Lung (tissue), 12 donors: ENCODE measurements around the gene PRPSAP1. TPM values are rescaled to one million over a fixed set of nuclear protein-coding genes. Genes with fewer than 3 reads are reported as not detected.

ENCODE experiments used
- ATAC-seq: fragments of 200-7000 bp; cut with Tn5 transposase; one replicate; pipeline ENCODE4 v1.9.1; 2020; ENCODE audit warnings: moderate number of reproducible peaks; ENCODE audit not compliant: insufficient read depth, low FRiP score
- DNase-seq, 3 donors: peaks; one replicate each; pipeline ENCODE4 v3.0.0-alpha.2; 2013 to 2017
- H3K27ac ChIP-seq, 2 donors: one replicate each; pipeline ENCODE4 v1.5.1; 2013; ENCODE audit warnings: mild to moderate bottlenecking in 2 of 2, moderate library complexity in 2 of 2, control low read depth in 1 of 2, inconsistent platforms in 1 of 2, low read depth in 1 of 2, low read length in 1 of 2
- H3K27me3 ChIP-seq, 3 donors: one replicate each; pipeline ENCODE4 v1.5.1; 2013; ENCODE audit warnings: low read length in 2 of 3; ENCODE audit not compliant: control insufficient read depth in 3 of 3, insufficient read depth in 3 of 3
- H3K36me3 ChIP-seq, 4 donors: one replicate each; pipeline ENCODE4 v1.5.1; 2013; ENCODE audit warnings: low read length in 4 of 4, mild to moderate bottlenecking in 1 of 4, moderate library complexity in 1 of 4; ENCODE audit not compliant: control insufficient read depth in 4 of 4, insufficient read depth in 4 of 4
- H3K4me1 ChIP-seq, 5 donors: one replicate each; pipeline ENCODE4 v1.5.1; 2013; ENCODE audit warnings: low read length in 5 of 5, mild to moderate bottlenecking in 2 of 5, moderate library complexity in 1 of 5; ENCODE audit not compliant: control insufficient read depth in 5 of 5, insufficient read depth in 5 of 5
- H3K4me3 ChIP-seq: one replicate; pipeline ENCODE4 v1.5.1; 2013; ENCODE audit warnings: mild to moderate bottlenecking, control low read depth, moderate library complexity
- H3K9ac ChIP-seq, 2 donors: one replicate each; pipeline ENCODE4 v1.5.1; 2013; ENCODE audit warnings: low read length in 2 of 2, control low read depth in 1 of 2; ENCODE audit not compliant: insufficient read depth in 1 of 2
- H3K9me3 ChIP-seq, 4 donors: one replicate each; pipeline ENCODE4 v1.5.1; 2013; ENCODE audit warnings: low read length in 3 of 4, mild to moderate bottlenecking in 1 of 4, moderate library complexity in 1 of 4; ENCODE audit not compliant: control insufficient read depth in 4 of 4, insufficient read depth in 3 of 4
- CTCF ChIP-seq: IDR thresholded peaks from 2 replicates; pipeline ENCODE4 v1.5.1; 2012; ENCODE audit warnings: mild to moderate bottlenecking; ENCODE audit errors: control extremely low read depth, extremely low read depth
- WGBS, 2 donors: extraction: QIAGEN DNeasy Blood & Tissue Kit; methylation state at CpG; one replicate each; pipeline ENCODE4 v1.1.7; 2013; 5-methylcytosine and 5-hydroxymethylcytosine counted together
- polyA plus RNA-seq, 2 donors: library from polyadenylated mRNA; stranded (reverse); fragments of 200-250 nt; gene quantifications; one replicate each; pipeline ENCODE4 v1.2.1, GENCODE V29; 2013
- total RNA-seq, 2 donors: library from RNA; depleted of rRNA in 1 of 2; stranded (reverse); fragments of >200 nt in 1 of 2; gene quantifications; one replicate each; pipeline ENCODE4 v1.2.1, GENCODE V29; 2014 to 2021
- donor health status: control.
- donor health status: control.
- donor health status: Bipolar disorder and iron deficiency.
- donor health status: healthy.
- donor health status: DM: yes; HTN: yes; CAD: no.

Gene PRPSAP1
- total and polyA plus RNA-seq, 4 donors: 29.8 to 74.7 (median 34.6) TPM

- Histone ChIP-seq H3K4me1 (peaks cover 0 to 12% (median 0%) of the 10 kb centered on the region in 5 donors), H3K27me3 (no peaks in the 10 kb centered on the region), H3K36me3 (no peaks in the 10 kb centered on the region), H3K4me3 (no peak overlapping the region), H3K9me3 (no peaks in the 10 kb centered on the region), H3K27ac (peak overlapping the region in 1 of 2 donors; percentile 18), H3K9ac (no peak overlapping the region)
- ATAC-seq: no peak
- TF ChIP-seq CTCF: no peak
- DNase-seq: peak in 1 of 3 donors; percentile 28
- WGBS, 2 donors: 68 to 77% methylated on average over 8 of the region's 8 CpGs
These were observed 22.8 kb upstream of the PRPSAP1 start for GRCh38 chr17:76376318-76377133.

GRCh38 chr17:76371656-76372628, 18.2 kb upstream of the PRPSAP1 start:
- DNase-seq: peak in 1 of 3 donors; percentile 24
- Histone ChIP-seq H3K9ac (no peak overlapping the region), H3K36me3 (no peaks in the 10 kb centered on the region), H3K27ac (no peak overlapping the region), H3K27me3 (no peaks in the 10 kb centered on the region), H3K4me3 (no peak overlapping the region), H3K9me3 (no peaks in the 10 kb centered on the region), H3K4me1 (peaks cover 0 to 48% (median 9%) of the 10 kb centered on the region in 5 donors)
- ATAC-seq: no peak
- WGBS, 2 donors: 90 to 91% methylated on average over 16 of the region's 16 CpGs
- TF ChIP-seq CTCF: no peak

GRCh38 chr17:76370261-76370993, 16.7 kb upstream of the PRPSAP1 start:
- no peaks in the 10 kb centered on the region for H3K27me3 ChIP-seq
- no peaks in the 10 kb centered on the region for H3K36me3 ChIP-seq
- no peaks in the 10 kb centered on the region for H3K9me3 ChIP-seq
- peak; percentile 70 to 74 (median 71) for DNase-seq
- H3K4me3 ChIP-seq: no peak overlapping the region
- peak; percentile 0 for TF ChIP-seq CTCF
- ATAC-seq: no peak
- no peak overlapping the region for H3K9ac ChIP-seq
- 57 to 61% methylated on average over 11 of the region's 11 CpGs for WGBS, 2 donors
- H3K27ac ChIP-seq: no peak overlapping the region
- peaks cover 0 to 45% (median 5%) of the 10 kb centered on the region in 5 donors for H3K4me1 ChIP-seq
